GM20000 (cell line): ENCODE measurements around the gene RGS9.
A peak's percentile ranks its signal among the peaks of the same experiment; 100 is the strongest.

Experiments used
- DNase-seq: peaks from one replicate; pipeline ENCODE4 v3.0.0; 2012; ENCODE audit warnings: low spot score
- TF ChIP-seq, protein P1 (sequence below): IDR thresholded peaks from 2 replicates; pipeline ENCODE4 v1.5.1; 2012; ENCODE audit warnings: mild to moderate bottlenecking, control low read depth; ENCODE audit errors: extremely low read depth, missing control alignments

The RGS9 gene

DNA sequence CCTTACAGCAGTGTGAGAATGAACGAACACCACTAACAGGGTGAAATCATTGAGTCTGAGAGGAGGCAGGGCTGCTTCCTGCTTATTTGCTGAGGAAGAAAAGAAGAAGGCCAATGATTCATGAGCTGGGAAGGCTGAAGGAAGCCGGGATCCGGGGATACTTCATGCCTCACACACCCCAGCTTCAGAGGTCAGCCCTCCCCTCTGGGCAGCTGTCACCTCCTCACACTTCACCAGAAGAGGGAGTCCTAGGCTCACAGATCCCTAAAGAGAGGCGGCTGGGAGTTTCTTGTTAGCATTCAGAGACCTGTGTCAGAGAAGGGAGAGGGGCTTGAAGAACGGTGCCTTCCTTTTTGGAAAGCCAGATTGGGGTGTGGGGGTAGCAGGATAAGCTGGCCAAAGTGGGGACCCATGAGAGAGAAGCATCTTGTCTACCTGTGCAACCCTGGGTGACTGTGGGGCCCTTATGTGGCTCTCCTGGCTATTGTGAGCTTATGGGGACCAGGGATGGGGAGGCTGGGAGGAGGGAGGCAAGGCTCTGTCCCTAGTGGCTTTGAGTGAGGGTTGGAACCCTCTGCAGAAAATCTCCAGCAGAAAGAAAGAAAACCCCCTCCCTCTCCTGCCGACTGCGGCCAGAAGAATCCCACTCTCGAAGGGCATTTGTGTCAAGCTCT lies 94.6 kb downstream of the RGS9 start:
- TF ChIP-seq, protein P1, sequence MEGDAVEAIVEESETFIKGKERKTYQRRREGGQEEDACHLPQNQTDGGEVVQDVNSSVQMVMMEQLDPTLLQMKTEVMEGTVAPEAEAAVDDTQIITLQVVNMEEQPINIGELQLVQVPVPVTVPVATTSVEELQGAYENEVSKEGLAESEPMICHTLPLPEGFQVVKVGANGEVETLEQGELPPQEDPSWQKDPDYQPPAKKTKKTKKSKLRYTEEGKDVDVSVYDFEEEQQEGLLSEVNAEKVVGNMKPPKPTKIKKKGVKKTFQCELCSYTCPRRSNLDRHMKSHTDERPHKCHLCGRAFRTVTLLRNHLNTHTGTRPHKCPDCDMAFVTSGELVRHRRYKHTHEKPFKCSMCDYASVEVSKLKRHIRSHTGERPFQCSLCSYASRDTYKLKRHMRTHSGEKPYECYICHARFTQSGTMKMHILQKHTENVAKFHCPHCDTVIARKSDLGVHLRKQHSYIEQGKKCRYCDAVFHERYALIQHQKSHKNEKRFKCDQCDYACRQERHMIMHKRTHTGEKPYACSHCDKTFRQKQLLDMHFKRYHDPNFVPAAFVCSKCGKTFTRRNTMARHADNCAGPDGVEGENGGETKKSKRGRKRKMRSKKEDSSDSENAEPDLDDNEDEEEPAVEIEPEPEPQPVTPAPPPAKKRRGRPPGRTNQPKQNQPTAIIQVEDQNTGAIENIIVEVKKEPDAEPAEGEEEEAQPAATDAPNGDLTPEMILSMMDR = peak; percentile 79
- DNase-seq = peak; percentile 78

DNA sequence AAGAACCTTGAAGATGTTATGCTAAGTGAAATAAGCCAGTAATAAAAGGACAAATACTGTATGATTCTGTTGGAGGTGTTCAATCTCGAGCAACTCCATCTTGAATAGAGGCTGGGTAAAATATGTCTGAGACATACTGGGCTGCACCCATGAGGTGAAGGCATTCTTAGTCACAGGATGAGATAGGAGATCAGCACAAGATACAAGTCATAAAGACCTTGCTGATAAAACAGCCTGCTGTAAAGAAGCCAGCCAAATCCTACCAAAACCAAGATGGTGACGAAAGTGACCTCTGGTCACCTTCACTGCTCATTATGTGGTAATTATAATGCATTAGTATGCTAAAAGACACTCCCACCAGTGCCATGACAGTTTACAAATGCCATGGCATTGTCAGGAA lies 98.1 kb downstream of the RGS9 start:
- no peak for DNase-seq
- TF ChIP-seq, protein P1 = no peak

DNA sequence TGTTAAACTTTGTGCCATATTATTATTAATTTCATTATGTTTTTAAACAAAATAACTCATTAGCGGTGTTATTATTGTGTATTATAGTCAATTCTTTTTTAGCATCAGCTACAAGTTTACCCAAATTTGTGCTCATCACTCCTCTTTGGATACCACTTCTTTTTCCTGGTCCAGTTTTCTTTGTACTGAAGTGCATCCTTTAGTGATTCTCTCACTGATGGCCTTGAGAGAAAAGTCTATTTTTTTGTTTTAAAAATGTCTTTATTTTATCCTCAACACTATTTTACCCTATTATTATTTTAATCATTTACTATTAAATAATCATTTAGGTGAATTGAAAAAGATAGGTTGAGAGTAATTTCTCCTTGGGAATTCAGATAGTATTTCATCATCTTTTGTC lies 99.2 kb downstream of the RGS9 start:
- TF ChIP-seq, protein P1 = no peak
- DNase-seq = no peak

DNA sequence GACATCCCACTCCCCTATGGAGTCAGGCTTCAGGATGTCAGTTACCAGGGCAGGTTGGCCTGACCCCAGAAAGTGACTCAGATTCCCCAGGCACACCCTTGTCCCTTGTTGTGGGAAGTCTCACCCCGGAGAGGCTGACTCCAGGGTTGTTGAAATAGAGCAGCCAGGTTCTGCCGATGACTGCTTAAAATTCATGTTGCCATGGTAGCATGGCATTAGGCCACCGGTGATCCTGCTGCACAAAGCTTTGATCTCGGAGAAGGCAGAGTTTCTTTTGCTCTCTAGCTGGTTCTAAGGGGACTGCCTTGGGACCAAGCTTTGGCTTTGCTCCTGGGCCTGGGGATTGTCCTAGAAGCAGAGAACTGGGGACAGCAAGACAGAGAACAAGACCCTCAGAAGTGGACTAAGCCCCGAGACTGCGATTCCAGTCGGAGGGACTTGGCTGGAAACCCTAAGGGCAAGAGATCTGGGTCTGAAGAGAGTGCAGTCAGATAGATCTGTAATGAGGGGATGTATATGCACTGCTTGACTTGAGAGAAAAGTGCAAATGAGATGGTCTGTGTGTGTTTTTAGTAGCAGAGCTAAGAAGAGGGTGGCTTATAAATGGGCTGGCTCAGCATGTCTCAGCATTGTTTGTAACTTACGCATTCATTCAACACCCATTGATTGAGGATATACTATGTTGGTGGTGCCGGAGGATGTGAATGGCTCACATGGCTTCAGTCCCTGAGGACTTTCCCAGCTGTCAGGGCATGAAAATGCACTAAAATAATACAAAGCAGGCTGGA lies 106.9 kb downstream of the RGS9 start:
- TF ChIP-seq, protein P1 = no peak
- DNase-seq = no peak

DNA sequence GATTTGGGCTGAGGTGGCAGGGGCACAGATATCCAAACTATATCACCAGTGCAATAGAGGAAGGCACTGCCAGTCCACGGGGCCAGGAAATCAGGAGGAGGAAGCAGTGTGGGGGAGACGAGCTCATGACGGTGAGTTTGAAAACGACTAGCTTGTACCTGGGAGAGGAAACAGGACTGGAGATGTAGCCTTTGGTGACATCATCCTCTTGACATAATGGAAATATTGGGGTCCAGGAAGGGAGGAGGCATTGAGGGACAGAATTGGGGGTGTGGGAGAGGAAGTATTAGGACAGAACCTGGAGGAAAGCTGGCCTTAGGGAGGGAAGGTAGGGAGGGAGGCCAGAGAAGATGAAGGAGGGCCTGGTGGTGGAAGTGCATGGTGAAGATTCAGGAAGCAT lies 109.1 kb downstream of the RGS9 start:
- TF ChIP-seq, protein P1 = no peak
- DNase-seq = no peak

DNA sequence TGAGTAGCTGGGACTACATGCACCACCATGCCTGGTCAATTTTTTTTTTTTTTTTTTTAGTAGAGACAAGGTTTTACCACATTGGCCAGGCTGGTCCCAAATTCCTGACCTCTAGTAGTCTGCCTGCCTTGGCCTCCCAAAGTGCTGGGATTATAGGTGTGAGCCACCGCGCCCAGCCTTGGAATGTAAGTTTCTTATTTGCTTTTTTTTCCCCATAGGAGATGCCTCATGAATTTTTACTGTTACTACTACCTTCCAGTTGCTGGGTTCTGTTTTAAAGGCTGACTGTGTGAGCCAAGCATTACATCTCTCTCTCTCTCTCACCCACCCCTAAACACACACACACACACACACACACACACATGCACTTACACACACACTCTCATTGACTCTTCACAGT lies 112.6 kb downstream of the RGS9 start:
- no peak for DNase-seq
- TF ChIP-seq, protein P1 = no peak

DNA sequence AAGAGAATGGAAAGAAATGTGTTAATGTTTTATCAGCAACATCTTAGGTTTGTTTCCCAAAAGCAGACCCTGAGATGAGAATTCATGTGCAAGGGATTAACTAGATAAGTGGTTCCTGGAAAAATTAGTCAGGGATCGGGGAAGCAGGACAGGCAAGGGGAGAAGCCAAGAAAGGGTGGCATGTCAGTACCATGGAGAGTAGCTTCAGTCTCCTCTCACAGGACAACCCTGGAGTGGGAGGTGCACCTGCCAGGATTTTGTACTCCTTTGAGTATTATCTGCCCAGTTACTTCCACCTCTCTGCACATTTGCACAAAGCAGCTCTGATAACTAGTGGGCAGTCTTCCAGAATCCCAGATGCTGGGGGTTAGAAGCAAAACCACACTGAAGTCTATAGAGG lies 117.0 kb downstream of the RGS9 start:
- TF ChIP-seq, protein P1 = no peak
- no peak for DNase-seq
